ENCODE measurements around the gene RGS3. TPM values are rescaled to one million over a fixed set of nuclear protein-coding genes. Genes with fewer than 3 reads are reported as not detected.
"Not testable (repeated sequence)": the region's sequence is repeated elsewhere in the genome, so short reads cannot be mapped to it uniquely, and the experiment has no call there.

RGS3 gene
- total RNA-seq, 2 donors from 2014 or later = 36.5 to 48.2 TPM

DNA sequence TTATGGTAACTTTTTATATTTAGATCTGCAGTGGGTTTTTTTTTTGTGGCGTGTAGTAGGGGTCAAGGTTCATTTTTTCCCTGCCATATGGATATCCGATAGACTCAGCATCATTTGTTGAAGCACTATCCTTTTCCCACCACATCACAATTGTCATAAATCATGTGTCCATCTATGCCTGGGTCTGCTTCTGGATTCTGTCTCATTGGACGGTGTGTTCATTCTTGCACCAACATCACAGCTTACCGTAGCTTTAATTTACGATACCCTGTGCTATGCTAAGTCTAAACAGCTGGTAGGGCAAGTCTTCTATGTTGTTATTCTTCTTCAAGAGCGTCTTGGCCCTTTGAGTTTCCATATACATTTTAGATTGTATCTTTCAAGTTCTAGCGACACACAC, 175.0 kb downstream of the RGS3 start:
- Mint-ChIP-seq H3K4me1 (ENCODE audit: low read depth) (peaks cover 7% of the 10 kb centered on the region), H3K4me3 (no peak overlapping the region)

DNA sequence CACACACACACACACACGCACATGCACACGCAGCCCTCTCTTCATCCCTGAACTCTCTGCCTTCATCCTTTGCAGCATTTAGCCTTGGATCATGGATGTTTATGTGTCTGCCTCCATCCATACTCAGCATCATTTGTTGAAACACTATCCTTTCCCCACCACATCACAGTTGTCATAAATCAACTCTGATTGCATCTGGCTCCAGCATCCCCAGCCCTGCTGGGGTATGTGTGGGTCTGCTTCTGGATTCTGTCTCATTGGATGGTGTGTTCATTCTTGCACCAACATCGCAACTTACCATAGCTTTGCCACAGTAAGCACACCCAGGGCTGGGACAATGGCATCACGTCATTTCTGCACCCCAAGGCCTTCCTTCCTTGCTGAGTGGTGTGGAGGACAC, 175.4 kb downstream of the RGS3 start:
- no peak for DNase-seq
- peaks cover 20% of the 10 kb centered on the region for H3K27me3 Mint-ChIP-seq (ENCODE audit: low read depth)
- peaks cover 0 to 4% of the 10 kb centered on the region in 2 donors for H3K9me3 Mint-ChIP-seq
- ATAC-seq (replicated peaks in 1 of 2) = no peak
- H3K27ac Mint-ChIP-seq = no peak overlapping the region
- H3K36me3 Mint-ChIP-seq (ENCODE audit: insufficient read depth in 2 of 2) = peaks cover 0 to 5% of the 10 kb centered on the region in 2 donors
- no peak overlapping the region for H3K4me3 Mint-ChIP-seq
- peaks cover 3% of the 10 kb centered on the region for H3K4me1 Mint-ChIP-seq (ENCODE audit: low read depth)

More for the DNA sequence above, 175.0 kb downstream of the RGS3 start:
- no peak for ATAC-seq (replicated peaks in 1 of 2)
- Mint-ChIP-seq H3K27ac (no peak overlapping the region), H3K27me3 (ENCODE audit: low read depth) (peaks cover 16% of the 10 kb centered on the region), H3K36me3 (ENCODE audit: insufficient read depth in 2 of 2) (peaks cover 0 to 2% of the 10 kb centered on the region in 2 donors), H3K9me3 (peaks cover 0 to 4% of the 10 kb centered on the region in 2 donors)
- DNase-seq = no peak

DNA sequence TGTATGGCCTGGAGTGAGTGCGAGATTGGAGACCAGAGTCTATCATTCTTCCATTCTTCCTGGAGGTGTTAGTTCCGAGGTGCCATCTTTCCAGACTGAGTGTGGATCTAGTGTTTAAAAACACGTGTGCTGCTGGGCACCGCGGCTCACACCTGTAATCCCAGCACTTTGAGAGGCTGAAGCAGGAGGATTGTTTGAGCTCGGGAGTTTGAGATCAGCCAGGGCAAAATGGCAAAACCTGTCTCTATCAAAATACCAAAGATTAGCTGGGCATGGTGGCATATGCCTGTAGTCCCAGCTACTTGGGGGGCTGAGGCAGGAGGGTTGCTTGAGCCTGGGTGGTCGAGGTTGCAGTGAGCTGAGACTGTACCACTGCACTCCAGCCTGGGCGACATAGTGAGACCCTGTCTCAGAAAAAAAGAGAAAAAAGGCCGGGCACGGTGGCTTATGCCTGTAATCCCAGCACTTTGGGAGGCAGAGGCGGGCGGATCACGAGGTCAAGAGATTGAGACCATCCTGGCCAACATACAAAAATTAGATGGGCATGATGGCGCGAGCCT, 176.0 kb downstream of the RGS3 start:
- not testable (repeated sequence) for H3K36me3 Mint-ChIP-seq (ENCODE audit: insufficient read depth in 2 of 2); DNase-seq; H3K4me1 Mint-ChIP-seq (ENCODE audit: low read depth)

DNA sequence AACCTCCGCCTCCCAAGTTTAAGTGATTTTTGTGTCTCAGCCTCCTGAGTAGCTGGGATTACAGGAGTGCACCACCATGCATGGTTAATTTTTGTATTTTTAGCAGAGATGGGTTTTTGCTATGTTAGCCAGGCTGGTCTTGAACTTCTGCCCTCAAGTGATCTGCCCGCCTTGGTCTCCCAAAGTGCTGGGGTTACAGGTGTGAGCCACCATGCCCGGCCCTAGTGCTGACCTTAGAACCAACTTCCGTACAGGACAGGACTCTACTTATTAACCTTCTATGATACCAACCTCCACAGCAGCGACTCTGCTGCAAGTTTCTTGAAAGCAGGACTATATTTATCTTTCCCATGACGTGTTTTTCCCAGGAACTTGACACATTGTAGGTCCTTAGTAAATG, 176.9 kb downstream of the RGS3 start:
- Mint-ChIP-seq H3K9me3 (peaks cover 0 to 4% of the 10 kb centered on the region in 2 donors), H3K4me3 (no peak overlapping the region), H3K27ac (no peak overlapping the region), H3K27me3 (ENCODE audit: low read depth) (peaks cover 31% of the 10 kb centered on the region), H3K36me3 (ENCODE audit: insufficient read depth in 2 of 2) (peaks cover 0 to 9% of the 10 kb centered on the region in 2 donors), H3K4me1 (ENCODE audit: low read depth) (no peaks in the 10 kb centered on the region)
- DNase-seq = no peak
- ATAC-seq (replicated peaks in 1 of 2) = no peak

More for the DNA sequence above, 176.0 kb downstream of the RGS3 start:
- H3K27me3 Mint-ChIP-seq (ENCODE audit: low read depth) = peaks cover 26% of the 10 kb centered on the region
- not testable (repeated sequence) for H3K9me3 Mint-ChIP-seq; ATAC-seq (replicated peaks in 1 of 2); H3K4me3 Mint-ChIP-seq; H3K27ac Mint-ChIP-seq

DNA sequence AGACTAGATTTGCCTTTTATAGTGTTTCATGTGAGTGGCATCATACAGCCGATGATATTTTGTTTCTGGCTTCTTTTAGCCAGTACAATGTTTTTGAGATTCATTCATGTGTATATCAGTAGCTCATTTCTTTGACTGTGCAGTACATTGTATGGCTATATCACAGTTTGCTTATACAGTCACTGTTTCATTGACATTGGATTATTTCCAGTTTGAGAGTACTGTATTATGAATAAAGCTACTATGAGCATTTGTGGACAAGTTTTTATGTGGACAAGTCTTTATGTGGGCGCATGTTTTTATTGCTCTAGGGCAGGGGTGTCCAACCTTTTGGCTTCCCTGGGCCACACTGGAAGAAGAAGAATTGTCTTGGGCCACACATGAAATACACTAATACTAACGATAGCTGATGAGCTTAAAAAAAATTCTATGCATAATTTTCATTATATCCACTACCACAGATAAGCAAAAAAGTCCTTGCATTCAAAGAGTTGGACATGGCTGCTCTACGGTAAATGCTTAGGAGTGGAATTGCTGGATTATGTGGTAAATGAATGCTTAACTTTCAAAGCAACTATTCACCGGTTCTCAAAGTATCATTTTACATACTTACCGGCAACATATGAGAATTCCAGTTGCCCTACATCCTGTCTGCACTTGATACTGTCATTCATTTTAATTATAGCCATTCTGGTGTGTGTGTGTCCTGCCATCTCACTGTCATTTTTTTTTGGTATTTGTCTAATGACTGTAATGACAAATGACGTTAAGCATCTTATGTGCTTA, 177.8 kb downstream of the RGS3 start:
- no peak for DNase-seq
- Mint-ChIP-seq H3K4me1 (ENCODE audit: low read depth) (no peaks in the 10 kb centered on the region), H3K9me3 (peaks cover 0 to 4% of the 10 kb centered on the region in 2 donors), H3K36me3 (ENCODE audit: insufficient read depth in 2 of 2) (peaks cover 0 to 9% of the 10 kb centered on the region in 2 donors), H3K27me3 (ENCODE audit: low read depth) (peaks cover 40% of the 10 kb centered on the region), H3K27ac (no peak overlapping the region), H3K4me3 (no peak overlapping the region)
- no peak for ATAC-seq (replicated peaks in 1 of 2)

DNA sequence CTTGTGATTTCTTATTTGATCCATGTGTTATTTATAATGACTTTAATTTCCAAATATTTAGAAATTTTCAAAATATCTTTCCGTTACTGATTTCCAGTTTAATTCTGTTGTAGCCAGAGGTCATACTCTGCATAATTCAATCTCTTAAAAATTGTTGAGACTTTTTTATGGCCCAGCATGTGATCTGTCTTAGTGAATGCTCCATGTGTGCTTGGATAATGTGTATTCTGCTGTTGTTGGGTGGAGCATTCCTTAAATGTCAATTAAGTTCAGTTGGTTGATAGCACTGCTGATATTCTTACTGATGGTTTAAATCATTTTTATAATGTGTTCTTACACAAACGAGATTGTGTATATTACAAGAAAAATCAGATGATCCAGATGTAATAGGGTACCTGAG, 180.8 kb downstream of the RGS3 start:
- no peaks in the 10 kb centered on the region for H3K4me1 Mint-ChIP-seq (ENCODE audit: low read depth)
- peaks cover 0 to 2% of the 10 kb centered on the region in 2 donors for H3K9me3 Mint-ChIP-seq
- H3K27ac Mint-ChIP-seq = peak overlapping the region; percentile 54
- no peak for DNase-seq
- ATAC-seq (replicated peaks in 1 of 2) = no peak
- no peak overlapping the region for H3K4me3 Mint-ChIP-seq
- peaks cover 0 to 9% of the 10 kb centered on the region in 2 donors for H3K36me3 Mint-ChIP-seq (ENCODE audit: insufficient read depth in 2 of 2)
- peaks cover 38% of the 10 kb centered on the region for H3K27me3 Mint-ChIP-seq (ENCODE audit: low read depth)

DNA sequence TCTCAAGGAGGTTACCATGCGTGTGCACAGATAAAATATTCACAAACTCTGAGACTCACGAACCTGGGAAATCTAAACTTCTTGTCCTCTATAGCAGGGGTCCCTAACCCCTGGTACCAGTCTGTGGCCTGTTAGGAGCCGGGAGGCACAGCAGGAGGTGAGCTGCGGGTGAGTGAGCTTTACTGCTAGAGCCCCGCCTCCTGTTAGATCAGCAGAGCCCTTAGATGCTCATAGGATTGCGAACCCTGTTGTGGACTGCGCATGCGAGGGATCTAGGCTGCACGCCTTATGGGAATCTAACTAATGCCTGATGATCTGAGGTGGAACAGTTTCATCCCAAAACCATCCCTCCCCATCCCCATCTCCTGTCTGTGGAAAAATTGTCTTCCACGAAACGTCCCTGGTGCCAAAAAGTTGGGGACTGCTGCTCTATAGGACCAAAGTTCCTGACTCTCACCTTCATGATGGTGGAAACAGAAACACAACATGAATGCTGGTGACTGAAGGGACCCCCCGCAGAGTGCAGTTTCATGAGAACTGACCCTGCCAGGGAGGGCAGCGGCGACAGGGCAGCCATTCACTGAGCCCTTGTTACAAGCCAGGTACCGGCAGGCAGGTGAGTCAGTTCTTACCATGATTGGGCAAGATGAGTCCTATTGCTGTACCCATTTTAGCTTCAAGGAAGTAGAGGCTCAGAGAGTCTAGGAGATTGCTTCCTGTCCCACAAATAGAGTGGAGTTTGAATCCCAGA, 181.9 kb downstream of the RGS3 start:
- DNase-seq = no peak
- Mint-ChIP-seq H3K36me3 (ENCODE audit: insufficient read depth in 2 of 2) (peaks cover 0 to 9% of the 10 kb centered on the region in 2 donors), H3K9me3 (peaks cover 0 to 2% of the 10 kb centered on the region in 2 donors), H3K4me1 (ENCODE audit: low read depth) (no peaks in the 10 kb centered on the region), H3K27ac (no peak overlapping the region), H3K4me3 (no peak overlapping the region), H3K27me3 (ENCODE audit: low read depth) (peaks cover 38% of the 10 kb centered on the region)
- no peak for ATAC-seq (replicated peaks in 1 of 2)

DNA sequence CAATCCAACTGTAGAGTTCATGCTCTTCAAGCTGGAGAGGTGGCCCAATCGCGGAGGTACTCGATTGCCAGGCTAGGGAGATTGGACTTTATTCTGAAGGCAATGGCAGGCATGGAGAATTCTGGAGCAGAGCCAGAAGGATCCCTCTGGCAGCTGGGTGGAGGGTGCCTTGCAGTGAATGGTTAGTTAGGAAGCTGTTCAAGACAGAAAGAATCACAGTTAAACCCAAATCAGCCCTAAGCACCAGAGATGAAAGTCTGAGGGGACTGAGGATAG, 182.4 kb downstream of the RGS3 start:
- H3K27ac Mint-ChIP-seq = no peak overlapping the region
- no peak for DNase-seq
- H3K9me3 Mint-ChIP-seq = peaks cover 0 to 2% of the 10 kb centered on the region in 2 donors
- peaks cover 0 to 9% of the 10 kb centered on the region in 2 donors for H3K36me3 Mint-ChIP-seq (ENCODE audit: insufficient read depth in 2 of 2)
- no peaks in the 10 kb centered on the region for H3K4me1 Mint-ChIP-seq (ENCODE audit: low read depth)
- H3K4me3 Mint-ChIP-seq = no peak overlapping the region
- no peak for ATAC-seq (replicated peaks in 1 of 2)
- peaks cover 38% of the 10 kb centered on the region for H3K27me3 Mint-ChIP-seq (ENCODE audit: low read depth)

DNA sequence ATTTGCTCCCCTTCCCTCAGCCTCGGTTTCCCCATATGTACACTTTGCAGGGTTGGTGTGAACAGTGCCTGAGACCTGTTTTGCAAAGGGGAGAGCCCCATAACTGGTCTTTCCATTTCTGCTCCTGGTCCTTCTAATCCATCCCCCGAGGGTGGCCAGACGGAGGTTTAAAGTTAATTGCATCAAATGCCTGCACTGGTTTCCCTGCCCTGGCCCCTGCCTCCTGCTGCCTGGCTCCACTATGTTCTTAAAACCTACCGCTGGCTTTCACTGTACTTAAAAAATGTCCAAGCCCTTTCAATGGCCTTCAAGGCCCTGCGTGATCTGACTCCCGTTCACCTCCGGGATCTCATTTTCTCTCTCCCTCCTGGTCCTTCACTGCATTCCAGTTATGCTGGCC, 183.0 kb downstream of the RGS3 start:
- Mint-ChIP-seq H3K4me3 (no peak overlapping the region), H3K4me1 (ENCODE audit: low read depth) (no peaks in the 10 kb centered on the region), H3K27ac (no peak overlapping the region), H3K27me3 (ENCODE audit: low read depth) (peaks cover 38% of the 10 kb centered on the region), H3K36me3 (ENCODE audit: insufficient read depth in 2 of 2) (peaks cover 0 to 9% of the 10 kb centered on the region in 2 donors), H3K9me3 (peaks cover 0 to 2% of the 10 kb centered on the region in 2 donors)
- ATAC-seq (replicated peaks in 1 of 2) = no peak
- DNase-seq = no peak

Other genes with a start within 250 kb of the RGS3 start
- gene FKBP15, start 242.4 kb upstream of the RGS3 start, total RNA-seq = 10 to 100 TPM; 24.7 to 26.0 TPM
- 1 to 10 TPM; 7.9 to 8.8 TPM for gene SLC31A1, start 242.2 kb upstream of the RGS3 start, total RNA-seq
- 10 to 100 TPM; 45.4 to 58.4 TPM for gene CDC26, start 188.2 kb upstream of the RGS3 start, total RNA-seq
- gene PRPF4, start 188.1 kb upstream of the RGS3 start, total RNA-seq = 10 to 100 TPM; 34.0 to 49.0 TPM
- gene RNF183, start 160.4 kb upstream of the RGS3 start, total RNA-seq = under 1 TPM; 0.34 to 0.69 TPM
- 1 to 10 TPM; 1.4 to 3.8 TPM for gene WDR31, start 123.5 kb upstream of the RGS3 start, total RNA-seq
- gene BSPRY, start 114.2 kb upstream of the RGS3 start, total RNA-seq = 10 to 100 TPM; 14.3 to 20.2 TPM
- gene HDHD3, start 86.7 kb upstream of the RGS3 start, total RNA-seq = 10 to 100 TPM; 12.1 to 15.5 TPM
- gene ALAD, start 62.4 kb upstream of the RGS3 start, total RNA-seq = 10 to 100 TPM; 27.5 to 34.7 TPM
- 10 to 100 TPM; 48.2 to 54.6 TPM for gene POLE3, start 53.1 kb upstream of the RGS3 start, total RNA-seq
- gene C9orf43, start 53.0 kb upstream of the RGS3 start, total RNA-seq = 1 to 10 TPM; 1.1 to 1.3 TPM

Data from activated T-cell treated with anti-CD3 and anti-CD28 coated beads, Interleukin-2, amount 50 U/mL, for 72 hours (primary cell).